IMR-90 (cell line): Measurements from ENCODE around the gene L1TD1. TPM values are rescaled to one million over a fixed set of nuclear protein-coding genes. Genes with fewer than 3 reads are reported as not detected.

Experiments used
- ATAC-seq: fragments of 200-7000 bp; cut with Tn5 transposase; 2 replicates; pipeline ENCODE4 v1.9.1; 2020; ENCODE audit warnings: low read depth, mild to moderate bottlenecking, moderate library complexity
- BruUV-seq: library from RNA; stranded (reverse); fragments of 400-500 nt; replicated peaks from 2 replicates; lab custom pipeline; 2021; lab: Mats Ljungman, UMichigan
- CTCF ChIA-PET: fragments of 300-600 bp; formaldehyde crosslinking; extraction: SDS; loops from one replicate; lab custom pipeline; 2021; ENCODE audit warnings: antibody characterized with exemption; lab: Yijun Ruan, JAX
- POLR2A ChIA-PET: fragments of 300-600 bp; sonication (Branson Sonifier 250); formaldehyde crosslinking; loops from one replicate; lab custom pipeline; 2022; ENCODE audit warnings: antibody characterized with exemption; ENCODE audit not compliant: unreplicated experiment; lab: Charles Lee
- DNase-seq: peaks from one replicate; pipeline ENCODE4 v3.0.0; 2013
- H2AFZ ChIP-seq: replicated peaks from 2 replicates; pipeline ENCODE3; 2013; ENCODE audit warnings: low read length, mild to moderate bottlenecking; ENCODE audit not compliant: poor library complexity
- H2AK5ac ChIP-seq: 2 replicates; pipeline ENCODE4 v1.6.1; 2013; ENCODE audit warnings: low read depth, low read length, inconsistent platforms
- H2AK9ac ChIP-seq: replicated peaks from 2 replicates; pipeline ENCODE3; 2013; ENCODE audit warnings: mild to moderate bottlenecking, low read depth, low read length, moderate library complexity; ENCODE audit not compliant: poor library complexity
- H2BK120ac ChIP-seq: 2 replicates; pipeline ENCODE4 v1.6.1; 2013; ENCODE audit warnings: low read depth, low read length, inconsistent platforms
- H2BK15ac ChIP-seq: 3 replicates; pipeline ENCODE4 v1.6.1; 2013; ENCODE audit warnings: low read depth, low read length, inconsistent platforms
- H2BK20ac ChIP-seq: 2 replicates; pipeline ENCODE4 v1.6.1; 2013; ENCODE audit warnings: low read depth, mild to moderate bottlenecking, inconsistent platforms, low read length, moderate library complexity
- H2BK5ac ChIP-seq: 2 replicates; pipeline ENCODE4 v1.6.1; 2013; ENCODE audit warnings: mild to moderate bottlenecking, low read depth, low read length, inconsistent platforms; ENCODE audit not compliant: poor library complexity, severe bottlenecking
- H3K14ac ChIP-seq: replicated peaks from 2 replicates; pipeline ENCODE4 v1.6.1; 2013; ENCODE audit warnings: low read depth, low read length, inconsistent platforms
- H3K18ac ChIP-seq: 2 replicates; pipeline ENCODE4 v1.6.1; 2013; ENCODE audit warnings: low read depth, low read length, control low read depth
- H3K23ac ChIP-seq: 2 replicates; pipeline ENCODE4 v1.6.1; 2013; ENCODE audit warnings: low read depth, low read length, inconsistent platforms
- H3K27ac ChIP-seq: 2 replicates; pipeline ENCODE4 v1.5.1; 2013; ENCODE audit warnings: mild to moderate bottlenecking, control low read depth, low read length; ENCODE audit not compliant: insufficient read depth
- H3K27me3 ChIP-seq: 2 replicates; pipeline ENCODE4 v1.6.1; 2013; ENCODE audit warnings: low read length; ENCODE audit not compliant: control insufficient read depth, insufficient read depth
- H3K36me3 ChIP-seq: 2 replicates; pipeline ENCODE4 v1.6.1; 2013; ENCODE audit warnings: low read length, mixed read lengths; ENCODE audit not compliant: control insufficient read depth, insufficient read depth
- H3K4ac ChIP-seq: 2 replicates; pipeline ENCODE4 v1.6.1; 2013; ENCODE audit warnings: low read depth, low read length, inconsistent platforms
- H3K4me1 ChIP-seq: 2 replicates; pipeline ENCODE4 v1.6.1; 2013; ENCODE audit warnings: low read length, mixed read lengths; ENCODE audit not compliant: control insufficient read depth, insufficient read depth
- H3K4me2 ChIP-seq: 2 replicates; pipeline ENCODE4 v1.6.1; 2013; ENCODE audit warnings: low read depth, mild to moderate bottlenecking, control low read depth, low read length, moderate library complexity
- H3K4me3 ChIP-seq: 2 replicates; pipeline ENCODE4 v1.5.1; 2013; ENCODE audit warnings: low read depth, mild to moderate bottlenecking, control low read depth, low read length, moderate library complexity; ENCODE audit not compliant: insufficient read depth
- H3K56ac ChIP-seq: 2 replicates; pipeline ENCODE4 v1.6.1; 2013; ENCODE audit warnings: low read length, inconsistent platforms; ENCODE audit not compliant: insufficient read depth; ENCODE audit errors: extremely low read depth
- H3K79me1 ChIP-seq, 2 experiments: 2 replicates each; pipeline ENCODE4 v1.6.1; 2013; ENCODE audit warnings: low read length in 2 of 2, inconsistent platforms in 1 of 2, low read depth in 1 of 2
- H3K9ac ChIP-seq: 2 replicates; pipeline ENCODE4 v1.6.1; 2013; ENCODE audit warnings: low read depth, low read length, control low read depth
- H3K9me1 ChIP-seq: 2 replicates; pipeline ENCODE4 v1.6.1; 2013; ENCODE audit warnings: low read length, inconsistent platforms; ENCODE audit not compliant: insufficient read depth
- H3K9me3 ChIP-seq: 2 replicates; pipeline ENCODE4 v1.6.1; 2013; ENCODE audit warnings: low read length; ENCODE audit not compliant: control insufficient read depth, insufficient read depth
- H4K20me1 ChIP-seq: 2 replicates; pipeline ENCODE4 v1.6.1; 2013; ENCODE audit warnings: low read length, inconsistent platforms; ENCODE audit not compliant: insufficient read depth
- H4K5ac ChIP-seq: 2 replicates; pipeline ENCODE4 v1.6.1; 2013; ENCODE audit warnings: mild to moderate bottlenecking, low read depth, low read length, control low read depth
- H4K8ac ChIP-seq, 2 experiments: 2 replicates each; pipeline ENCODE4 v1.6.1; 2013; ENCODE audit warnings: low read depth in 2 of 2, low read length in 2 of 2, control low read depth in 1 of 2, inconsistent platforms in 1 of 2
- H4K91ac ChIP-seq: 2 replicates; pipeline ENCODE4 v1.6.1; 2013; ENCODE audit warnings: low read depth, low read length, inconsistent platforms; ENCODE audit not compliant: insufficient read depth
- MAFK ChIP-seq: IDR thresholded peaks from 2 replicates; pipeline ENCODE4 v1.6.1; 2012; ENCODE audit warnings: low read depth, low read length, improper control_type of control experiment
- WGBS, 2 experiments: methylation state at CpG; one replicate each; pipeline versions ENCODE4 v1.1.5 to v1.1.7; 2013; ENCODE audit warnings: missing lambda C conversion rate in 2 of 2; ENCODE audit not compliant: insufficient read length in 1 of 2; ENCODE audit errors: extremely low coverage in 2 of 2; 5-methylcytosine and 5-hydroxymethylcytosine counted together
- dilution Hi-C: fragments of 300-500 bp; cut with HindIII; formaldehyde crosslinking; loops from one replicate; pipeline ENCODE4 v1.14.3; 2018; ENCODE audit warnings: low sequenced_read_pairs; ENCODE audit not compliant: unreplicated experiment
- in situ Hi-C: fragments of 300-500 bp; cut with MboI; formaldehyde crosslinking; loops from 3 replicates; pipeline ENCODE4 v1.14.3; 2019; ENCODE audit warnings: low sequenced_read_pairs, inconsistent platforms, mixed read lengths
- intact Hi-C: fragments of 100-400 bp; cut with micrococcal nuclease; formaldehyde crosslinking; loops from 2 replicates; pipeline ENCODE4 v1.10.0; 2022
- polyA plus RNA-seq, 3 experiments: library from polyadenylated mRNA; depleted of rRNA; stranded (reverse); fragments of >200 nt; gene quantifications; 2 replicates each; pipeline ENCODE4 v1.2.3, GENCODE V29; 2012; ENCODE audit warnings: low replicate concordance in 1 of 3
- total RNA-seq: library from RNA; depleted of rRNA; stranded (reverse); fragments of >200 nt; gene quantifications from 2 replicates; pipeline ENCODE4 v1.2.3, GENCODE V29; 2012
- TF ChIP-seq, protein P1 (sequence below): fragments of 150-350 bp; IDR thresholded peaks from 2 replicates; pipeline ENCODE4 v1.6.1; 2017; ENCODE audit warnings: mild to moderate bottlenecking, antibody characterized with exemption, low read length, low read depth

The L1TD1 gene
- total and polyA plus RNA-seq, 2 of the 4 experiments (the other 2 are of a cell fraction), result not detected

DNA sequence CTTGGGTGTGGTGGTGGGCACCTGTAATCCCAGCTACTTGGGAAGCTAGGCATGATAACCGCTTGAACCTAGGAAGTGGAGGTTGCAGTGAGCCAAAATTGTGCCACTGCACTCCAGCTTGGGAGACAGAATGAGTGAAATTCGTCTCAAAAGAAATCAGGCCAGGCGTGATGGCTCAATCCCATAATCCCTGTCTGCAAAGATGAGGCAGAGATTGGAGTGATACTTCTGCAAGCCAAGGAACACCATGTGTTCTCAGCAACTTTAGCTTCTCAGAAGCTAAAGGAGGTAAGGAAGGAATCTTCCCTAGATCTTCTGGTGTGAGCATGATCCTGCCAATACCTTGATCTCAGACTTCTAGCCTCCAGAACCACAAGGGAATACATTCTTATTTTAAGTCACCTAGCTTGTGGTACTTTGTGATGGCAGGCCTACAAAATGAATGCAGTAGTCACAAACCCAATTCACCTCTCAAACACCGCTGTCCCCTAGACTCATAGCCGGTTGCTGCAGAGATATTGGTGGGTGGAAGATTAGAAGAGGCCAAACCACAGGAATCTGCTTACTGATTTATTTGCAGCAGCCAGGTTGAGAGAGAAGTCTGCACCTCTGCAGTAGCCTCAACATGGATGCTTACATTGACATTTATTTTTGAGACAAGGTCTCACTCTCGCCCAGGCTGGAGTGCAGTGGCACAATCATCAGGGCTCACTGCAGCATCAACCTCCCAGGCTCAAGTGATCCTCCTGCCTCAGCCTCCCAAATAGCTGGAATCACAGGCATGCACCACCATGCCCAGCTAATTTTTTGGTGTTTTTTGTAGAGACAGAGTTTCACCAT, 18.6 kb downstream of the L1TD1 start:
- Histone ChIP-seq H3K27ac (no peak overlapping the region), H3K14ac (no peak overlapping the region), H3K18ac (no peak overlapping the region), H3K36me3 (no peaks in the 10 kb centered on the region), H3K23ac (no peak overlapping the region), H3K4me3 (no peak overlapping the region), H2BK15ac (no peak overlapping the region), H2AK5ac (no peak overlapping the region), H4K5ac (no peak overlapping the region), H2AK9ac (no peak overlapping the region), H3K4ac (no peak overlapping the region), H3K9me3 (peaks cover 9% of the 10 kb centered on the region; the same call in 1 of the 2 replicates), H3K56ac (no peak overlapping the region), H3K9me1 (no peaks in the 10 kb centered on the region), H2BK5ac (no peak overlapping the region), H3K79me1 (no peaks in the 10 kb centered on the region), H2AFZ (no peak overlapping the region), H2BK20ac (no peak overlapping the region), H2BK120ac (no peak overlapping the region), H3K9ac (no peak overlapping the region), H4K20me1 (no peaks in the 10 kb centered on the region), H3K4me1 (no peaks in the 10 kb centered on the region), H3K27me3 (no peaks in the 10 kb centered on the region), H4K91ac (no peak overlapping the region), H4K8ac (no peak overlapping the region), H3K4me2 (no peak overlapping the region)
- ATAC-seq (no peak), DNase-seq (no peak)
- ChIA-PET POLR2A (no interaction called here), CTCF (no interaction called here)
- no TSS peak for BruUV-seq
- dilution Hi-C loops, result no loop called here
- TF ChIP-seq MAFK, result no peak
- TF ChIP-seq, protein P1, sequence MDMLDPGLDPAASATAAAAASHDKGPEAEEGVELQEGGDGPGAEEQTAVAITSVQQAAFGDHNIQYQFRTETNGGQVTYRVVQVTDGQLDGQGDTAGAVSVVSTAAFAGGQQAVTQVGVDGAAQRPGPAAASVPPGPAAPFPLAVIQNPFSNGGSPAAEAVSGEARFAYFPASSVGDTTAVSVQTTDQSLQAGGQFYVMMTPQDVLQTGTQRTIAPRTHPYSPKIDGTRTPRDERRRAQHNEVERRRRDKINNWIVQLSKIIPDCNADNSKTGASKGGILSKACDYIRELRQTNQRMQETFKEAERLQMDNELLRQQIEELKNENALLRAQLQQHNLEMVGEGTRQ, result no peak
- intact Hi-C loops, result no loop called here
- in situ Hi-C loops, result no loop called here
- WGBS, 2 experiments, result 20% methylated on average over 1 of the region's 6 CpGs; no CpG with 5 or more reads in 1 of the 2 experiments
